ENCODE results near the gene SNX5. TPM values are rescaled to one million over a fixed set of nuclear protein-coding genes. Genes with fewer than 3 reads are reported as not detected.

Gene SNX5
- total RNA-seq, 4 donors from 2014 or later: 58.3 to 67.3 (median 63.9) TPM

GRCh38 chr20:17969278-17969883, 787 bp upstream of the SNX5 start:
- TF ChIP-seq POLR2AphosphoS5 (IDR thresholded peaks at IDR 0.05) (no peak), EP300 (IDR thresholded peaks at IDR 0.05) (no peak), CTCF (IDR thresholded peaks at IDR 0.05) (no peak), POLR2A (IDR thresholded peaks at IDR 0.05; ENCODE audit: low read depth) (no peak)
- intact Hi-C loops (cut with DNase I): no loop called here
- peak overlapping the region; percentile 95 to 97 (median 96) for H3K27ac ChIP-seq (replicated peaks in 1 of 4)
- no peaks in the 10 kb centered on the region for H3K27me3 ChIP-seq
- no peak for DNase-seq (ENCODE audit: extremely low spot score)
- H3K36me3 ChIP-seq: no peaks in the 10 kb centered on the region
- H3K4me3 ChIP-seq: peak overlapping the region; percentile 85 to 89 (median 86)
- H3K9me3 ChIP-seq: no peaks in the 10 kb centered on the region
- peaks cover 63 to 78% (median 70%) of the 10 kb centered on the region in 4 donors for H3K4me1 ChIP-seq
- under 1% methylated on average over 27 of the region's 28 CpGs for WGBS

GRCh38 chr20:17967521-17968365, 851 bp downstream of the SNX5 start:
- DNase-seq (ENCODE audit: extremely low spot score): no peak
- H3K9me3 ChIP-seq: no peaks in the 10 kb centered on the region
- under 1% methylated on average over 29 of the region's 41 CpGs for WGBS
- H3K4me1 ChIP-seq: peaks cover 68 to 82% (median 76%) of the 10 kb centered on the region in 4 donors
- no peaks in the 10 kb centered on the region for H3K36me3 ChIP-seq
- H3K4me3 ChIP-seq: peak overlapping the region; percentile 85 to 89 (median 86)
- H3K27me3 ChIP-seq: no peaks in the 10 kb centered on the region
- TF ChIP-seq CTCF (IDR thresholded peaks at IDR 0.05) (no peak), POLR2AphosphoS5 (IDR thresholded peaks at IDR 0.05) (no peak)
- H3K27ac ChIP-seq (replicated peaks in 1 of 4): peak overlapping the region; percentile 95 to 97 (median 96)
- intact Hi-C loops (cut with DNase I): no loop called here

GRCh38 chr20:17966432-17967310, 1.9 kb downstream of the SNX5 start:
- WGBS: 17% methylated on average over 9 of the region's 9 CpGs
- no peak for DNase-seq (ENCODE audit: extremely low spot score)
- no peaks in the 10 kb centered on the region for H3K9me3 ChIP-seq
- peaks cover 66 to 82% (median 76%) of the 10 kb centered on the region in 4 donors for H3K4me1 ChIP-seq
- intact Hi-C loops (cut with DNase I): no loop called here
- no peaks in the 10 kb centered on the region for H3K36me3 ChIP-seq
- no peaks in the 10 kb centered on the region for H3K27me3 ChIP-seq
- peak overlapping the region; percentile 95 to 97 (median 96) for H3K27ac ChIP-seq (replicated peaks in 1 of 4)
- H3K4me3 ChIP-seq: peak overlapping the region; percentile 85 to 89 (median 86)
- TF ChIP-seq EP300 (IDR thresholded peaks at IDR 0.05) (no peak), POLR2AphosphoS5 (IDR thresholded peaks at IDR 0.05) (no peak), CTCF (IDR thresholded peaks at IDR 0.05) (peak in 2 of 3 experiments; percentile 11 to 33)

GRCh38 chr20:17965042-17965697, 3.4 kb downstream of the SNX5 start:
- no peaks in the 10 kb centered on the region for H3K27me3 ChIP-seq
- H3K9me3 ChIP-seq: no peaks in the 10 kb centered on the region
- TF ChIP-seq POLR2A (IDR thresholded peaks at IDR 0.05; ENCODE audit: low read depth) (no peak), CTCF (IDR thresholded peaks at IDR 0.05) (no peak), EP300 (IDR thresholded peaks at IDR 0.05) (no peak), POLR2AphosphoS5 (IDR thresholded peaks at IDR 0.05) (no peak)
- no peaks in the 10 kb centered on the region for H3K36me3 ChIP-seq
- H3K4me1 ChIP-seq: peaks cover 66 to 81% (median 76%) of the 10 kb centered on the region in 4 donors
- DNase-seq (ENCODE audit: extremely low spot score): no peak
- H3K4me3 ChIP-seq: no peak overlapping the region
- WGBS: 68% methylated on average over 9 of the region's 9 CpGs
- peak overlapping the region; percentile 21 to 96 (median 96) for H3K27ac ChIP-seq (replicated peaks in 1 of 4)
- intact Hi-C loops (cut with DNase I): no loop called here
